HUES64 (cell line): ENCODE results near the gene GPR108.
A peak's percentile ranks its signal among the peaks of the same experiment; 100 is the strongest.

ENCODE experiments used
- H3K27ac ChIP-seq: 2 replicates; pipeline ENCODE4 v1.7.0; 2013; ENCODE audit warnings: low read depth, low read length, inconsistent platforms
- H3K27me3 ChIP-seq: 2 replicates; pipeline ENCODE4 v1.6.1; 2013; ENCODE audit warnings: mild to moderate bottlenecking, low read length; ENCODE audit not compliant: insufficient read depth
- H3K36me3 ChIP-seq: 2 replicates; pipeline ENCODE4 v1.6.1; 2013; ENCODE audit warnings: mild to moderate bottlenecking, low read length; ENCODE audit not compliant: insufficient read depth
- H3K4me1 ChIP-seq: 2 replicates; pipeline ENCODE4 v1.6.1; 2013; ENCODE audit warnings: mild to moderate bottlenecking, low read length, moderate library complexity; ENCODE audit not compliant: insufficient read depth
- H3K4me3 ChIP-seq: 2 replicates; pipeline ENCODE4 v1.5.1; 2013; ENCODE audit warnings: mild to moderate bottlenecking, low read length, moderate library complexity
- H3K9ac ChIP-seq: 2 replicates; pipeline ENCODE4 v1.6.1; 2013; ENCODE audit warnings: mild to moderate bottlenecking, low read depth, low read length
- H3K9me3 ChIP-seq: 2 replicates; pipeline ENCODE4 v1.6.1; 2013; ENCODE audit warnings: low read depth, low read length; ENCODE audit not compliant: insufficient read depth
- WGBS: fragments of 150-250, 120-280 bp; methylation state at CpG from one replicate; pipeline ENCODE4 v1.1.7; 2013; ENCODE audit warnings: missing lambda C conversion rate; 5-methylcytosine and 5-hydroxymethylcytosine counted together

GPR108 gene

GRCh38 chr19:6743714-6744380 lies 6.5 kb upstream of the GPR108 start:
- H3K27me3 ChIP-seq = no peaks in the 10 kb centered on the region
- H3K9me3 ChIP-seq = no peaks in the 10 kb centered on the region
- no peak overlapping the region; the same call in 1 of the 2 replicates for H3K4me3 ChIP-seq
- H3K4me1 ChIP-seq = peaks cover 30% of the 10 kb centered on the region
- peaks cover 62% of the 10 kb centered on the region for H3K36me3 ChIP-seq
- peak overlapping the region; percentile 28; the same call in 1 of the 2 replicates for H3K9ac ChIP-seq
- 58% methylated on average over 15 of the region's 15 CpGs for WGBS
- peak overlapping the region; percentile 85 for H3K27ac ChIP-seq

GRCh38 chr19:6743066-6743465 lies 5.7 kb upstream of the GPR108 start:
- Histone ChIP-seq H3K27ac (peak overlapping the region; percentile 85), H3K9me3 (no peaks in the 10 kb centered on the region), H3K9ac (peak overlapping the region; percentile 15; the same call in 1 of the 2 replicates), H3K36me3 (peaks cover 54% of the 10 kb centered on the region), H3K4me1 (peaks cover 38% of the 10 kb centered on the region), H3K27me3 (no peaks in the 10 kb centered on the region), H3K4me3 (no peak overlapping the region)
- WGBS = 52% methylated on average over 7 of the region's 7 CpGs

- Histone ChIP-seq H3K9me3 (no peaks in the 10 kb centered on the region), H3K9ac (peak overlapping the region; percentile 68), H3K36me3 (peaks cover 33% of the 10 kb centered on the region), H3K27me3 (no peaks in the 10 kb centered on the region), H3K27ac (peak overlapping the region; percentile 67; the same call in 1 of the 2 replicates), H3K4me1 (peaks cover 45% of the 10 kb centered on the region), H3K4me3 (peak overlapping the region; percentile 78)
- 1% methylated on average over 46 of the region's 46 CpGs for WGBS
Measured at GRCh38 chr19:6740589-6741343, 3.4 kb upstream of the GPR108 start.

GRCh38 chr19:6739883-6740588 lies 2.7 kb upstream of the GPR108 start:
- H3K27me3 ChIP-seq = no peaks in the 10 kb centered on the region
- no peaks in the 10 kb centered on the region for H3K9me3 ChIP-seq
- peak overlapping the region; percentile 68 for H3K9ac ChIP-seq
- under 1% methylated on average over 26 of the region's 34 CpGs for WGBS
- H3K4me1 ChIP-seq = peaks cover 47% of the 10 kb centered on the region
- H3K4me3 ChIP-seq = peak overlapping the region; percentile 78
- H3K27ac ChIP-seq = peak overlapping the region; percentile 67; the same call in 1 of the 2 replicates
- peaks cover 26% of the 10 kb centered on the region for H3K36me3 ChIP-seq

GRCh38 chr19:6739390-6739882 lies 2.1 kb upstream of the GPR108 start, which contains the start of gene TRIP10:
TRIP10 (plus strand) TSS chr19:6739680; CDS start chr19:6739762, 82 bp downstream.
- Histone ChIP-seq H3K27ac (peak within 1 kb of the TSS; percentile 74), H3K9me3 (no peaks in the 10 kb centered on the region), H3K4me3 (peak within 1 kb of the TSS; percentile 78), H3K4me1 (peaks cover 46% of the 10 kb centered on the region), H3K36me3 (peaks cover 20% of the 10 kb centered on the region), H3K27me3 (no peaks in the 10 kb centered on the region), H3K9ac (peak within 1 kb of the TSS; percentile 68)
- 1% methylated on average over 39 of the region's 47 CpGs for WGBS

- 12% methylated on average over 24 of the region's 24 CpGs for WGBS
- Histone ChIP-seq H3K9me3 (no peaks in the 10 kb centered on the region), H3K27me3 (no peaks in the 10 kb centered on the region), H3K36me3 (peaks cover 15% of the 10 kb centered on the region; the same call in 1 of the 2 replicates), H3K27ac (peak overlapping the region; percentile 74), H3K4me1 (peaks cover 40% of the 10 kb centered on the region), H3K4me3 (peak overlapping the region; percentile 54), H3K9ac (peak overlapping the region; percentile 57)
Measured at GRCh38 chr19:6738787-6739389, 1.5 kb upstream of the GPR108 start.

GRCh38 chr19:6737873-6738786 lies 750 bp upstream of the GPR108 start:
- H3K27ac ChIP-seq = peak overlapping the region; percentile 74
- peak overlapping the region; percentile 54 for H3K4me3 ChIP-seq
- 21% methylated on average over 13 of the region's 13 CpGs for WGBS
- H3K36me3 ChIP-seq = peaks cover 9% of the 10 kb centered on the region; the same call in 1 of the 2 replicates
- H3K9ac ChIP-seq = no peak overlapping the region
- peaks cover 34% of the 10 kb centered on the region for H3K4me1 ChIP-seq
- H3K9me3 ChIP-seq = no peaks in the 10 kb centered on the region
- H3K27me3 ChIP-seq = no peaks in the 10 kb centered on the region

GRCh38 chr19:6736917-6737283 lies 480 bp downstream of the GPR108 start:
- Histone ChIP-seq H3K27ac (peak overlapping the region; percentile 99), H3K4me1 (peaks cover 26% of the 10 kb centered on the region), H3K9me3 (no peaks in the 10 kb centered on the region), H3K27me3 (no peaks in the 10 kb centered on the region), H3K36me3 (no peaks in the 10 kb centered on the region), H3K4me3 (peak overlapping the region; percentile 74), H3K9ac (peak overlapping the region; percentile 93)
- WGBS = under 1% methylated on average over 16 of the region's 16 CpGs

- Histone ChIP-seq H3K36me3 (no peaks in the 10 kb centered on the region), H3K9ac (peak overlapping the region; percentile 93), H3K9me3 (no peaks in the 10 kb centered on the region), H3K27me3 (no peaks in the 10 kb centered on the region), H3K4me3 (peak overlapping the region; percentile 74), H3K4me1 (peaks cover 26% of the 10 kb centered on the region), H3K27ac (peak overlapping the region; percentile 99)
- 40% methylated on average over 25 of the region's 25 CpGs for WGBS
Measured at GRCh38 chr19:6736169-6736916, 1.0 kb downstream of the GPR108 start.
